Lung (tissue), 12 donors: ENCODE results near the gene RAB3C. TPM values are rescaled to one million over a fixed set of nuclear protein-coding genes. Genes with fewer than 3 reads are reported as not detected.
"Not testable (repeated sequence)": the region's sequence is repeated elsewhere in the genome, so short reads cannot be mapped to it uniquely, and the experiment has no call there.

Experiments
- ATAC-seq: fragments of 200-7000 bp; cut with Tn5 transposase; one replicate; pipeline ENCODE4 v1.9.1; 2020; ENCODE audit warnings: moderate number of reproducible peaks; ENCODE audit not compliant: insufficient read depth, low FRiP score
- DNase-seq, 3 donors: peaks; one replicate each; pipeline ENCODE4 v3.0.0-alpha.2; 2013 to 2017
- H3K27ac ChIP-seq, 2 donors: one replicate each; pipeline ENCODE4 v1.5.1; 2013; ENCODE audit warnings: mild to moderate bottlenecking in 2 of 2, moderate library complexity in 2 of 2, control low read depth in 1 of 2, inconsistent platforms in 1 of 2, low read depth in 1 of 2, low read length in 1 of 2
- H3K27me3 ChIP-seq, 3 donors: one replicate each; pipeline ENCODE4 v1.5.1; 2013; ENCODE audit warnings: low read length in 2 of 3; ENCODE audit not compliant: control insufficient read depth in 3 of 3, insufficient read depth in 3 of 3
- H3K36me3 ChIP-seq, 4 donors: one replicate each; pipeline ENCODE4 v1.5.1; 2013; ENCODE audit warnings: low read length in 4 of 4, mild to moderate bottlenecking in 1 of 4, moderate library complexity in 1 of 4; ENCODE audit not compliant: control insufficient read depth in 4 of 4, insufficient read depth in 4 of 4
- H3K4me1 ChIP-seq, 5 donors: one replicate each; pipeline ENCODE4 v1.5.1; 2013; ENCODE audit warnings: low read length in 5 of 5, mild to moderate bottlenecking in 2 of 5, moderate library complexity in 1 of 5; ENCODE audit not compliant: control insufficient read depth in 5 of 5, insufficient read depth in 5 of 5
- H3K4me3 ChIP-seq: one replicate; pipeline ENCODE4 v1.5.1; 2013; ENCODE audit warnings: mild to moderate bottlenecking, control low read depth, moderate library complexity
- H3K9ac ChIP-seq, 2 donors: one replicate each; pipeline ENCODE4 v1.5.1; 2013; ENCODE audit warnings: low read length in 2 of 2, control low read depth in 1 of 2; ENCODE audit not compliant: insufficient read depth in 1 of 2
- H3K9me3 ChIP-seq, 4 donors: one replicate each; pipeline ENCODE4 v1.5.1; 2013; ENCODE audit warnings: low read length in 3 of 4, mild to moderate bottlenecking in 1 of 4, moderate library complexity in 1 of 4; ENCODE audit not compliant: control insufficient read depth in 4 of 4, insufficient read depth in 3 of 4
- WGBS, 2 donors: extraction: QIAGEN DNeasy Blood & Tissue Kit; methylation state at CpG; one replicate each; pipeline ENCODE4 v1.1.7; 2013; 5-methylcytosine and 5-hydroxymethylcytosine counted together
- polyA plus RNA-seq, 2 donors: library from polyadenylated mRNA; stranded (reverse); fragments of 200-250 nt; gene quantifications; one replicate each; pipeline ENCODE4 v1.2.1, GENCODE V29; 2013
- total RNA-seq, 2 donors: library from RNA; depleted of rRNA in 1 of 2; stranded (reverse); fragments of >200 nt in 1 of 2; gene quantifications; one replicate each; pipeline ENCODE4 v1.2.1, GENCODE V29; 2014 to 2021
- TF ChIP-seq, protein P1 (sequence below): IDR thresholded peaks from 2 replicates; pipeline ENCODE4 v1.5.1; 2012; ENCODE audit warnings: mild to moderate bottlenecking; ENCODE audit errors: control extremely low read depth, extremely low read depth
- donor health status: control.
- donor health status: control.
- donor health status: Bipolar disorder and iron deficiency.
- donor health status: healthy.
- donor health status: DM: yes; HTN: yes; CAD: no.

RAB3C gene
- total and polyA plus RNA-seq, 4 donors = 0.35 to 1.1 (median 0.86) TPM

DNA sequence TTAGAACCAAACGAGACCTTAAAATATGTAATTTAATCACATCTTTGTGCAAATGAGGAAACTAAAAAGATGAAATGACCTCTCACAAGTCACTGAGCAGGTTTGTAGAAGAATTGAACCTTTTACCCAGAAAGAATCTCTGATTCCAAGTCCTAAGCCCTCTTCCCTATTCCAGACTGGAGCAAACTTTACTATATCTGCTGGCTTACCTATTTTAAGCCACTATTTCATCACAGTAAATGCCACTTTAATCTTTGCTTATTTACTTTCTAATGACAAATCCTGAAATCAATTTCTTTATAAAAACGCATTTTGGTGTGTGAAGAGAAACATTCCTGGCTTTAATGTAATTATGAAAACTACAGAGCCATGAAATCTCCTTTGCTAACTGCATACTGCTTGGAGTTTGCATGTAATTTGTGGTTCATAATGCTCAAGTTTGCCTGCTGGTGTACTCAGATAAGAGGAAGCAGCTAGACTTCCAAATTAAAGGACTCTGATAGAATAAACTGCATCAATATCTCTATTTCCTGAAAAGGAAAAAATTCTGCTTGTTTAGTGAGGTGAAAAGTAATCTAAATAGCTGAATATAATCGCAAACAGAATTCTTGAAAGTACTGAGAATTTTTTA is 121.2 kb downstream of the RAB3C start:
- Histone ChIP-seq H3K27ac (no peak overlapping the region), H3K4me3 (no peak overlapping the region), H3K9me3 (peaks cover 0 to 6% (median 0%) of the 10 kb centered on the region in 4 donors), H3K4me1 (peaks cover 0 to 15% (median 0%) of the 10 kb centered on the region in 5 donors), H3K9ac (no peak overlapping the region), H3K36me3 (no peaks in the 10 kb centered on the region), H3K27me3 (no peaks in the 10 kb centered on the region)
- 65 to 75% methylated on average over 3 of the region's 3 CpGs for WGBS, 2 donors
- no peak for DNase-seq
- TF ChIP-seq, protein P1, sequence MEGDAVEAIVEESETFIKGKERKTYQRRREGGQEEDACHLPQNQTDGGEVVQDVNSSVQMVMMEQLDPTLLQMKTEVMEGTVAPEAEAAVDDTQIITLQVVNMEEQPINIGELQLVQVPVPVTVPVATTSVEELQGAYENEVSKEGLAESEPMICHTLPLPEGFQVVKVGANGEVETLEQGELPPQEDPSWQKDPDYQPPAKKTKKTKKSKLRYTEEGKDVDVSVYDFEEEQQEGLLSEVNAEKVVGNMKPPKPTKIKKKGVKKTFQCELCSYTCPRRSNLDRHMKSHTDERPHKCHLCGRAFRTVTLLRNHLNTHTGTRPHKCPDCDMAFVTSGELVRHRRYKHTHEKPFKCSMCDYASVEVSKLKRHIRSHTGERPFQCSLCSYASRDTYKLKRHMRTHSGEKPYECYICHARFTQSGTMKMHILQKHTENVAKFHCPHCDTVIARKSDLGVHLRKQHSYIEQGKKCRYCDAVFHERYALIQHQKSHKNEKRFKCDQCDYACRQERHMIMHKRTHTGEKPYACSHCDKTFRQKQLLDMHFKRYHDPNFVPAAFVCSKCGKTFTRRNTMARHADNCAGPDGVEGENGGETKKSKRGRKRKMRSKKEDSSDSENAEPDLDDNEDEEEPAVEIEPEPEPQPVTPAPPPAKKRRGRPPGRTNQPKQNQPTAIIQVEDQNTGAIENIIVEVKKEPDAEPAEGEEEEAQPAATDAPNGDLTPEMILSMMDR = no peak
- no peak for ATAC-seq

DNA sequence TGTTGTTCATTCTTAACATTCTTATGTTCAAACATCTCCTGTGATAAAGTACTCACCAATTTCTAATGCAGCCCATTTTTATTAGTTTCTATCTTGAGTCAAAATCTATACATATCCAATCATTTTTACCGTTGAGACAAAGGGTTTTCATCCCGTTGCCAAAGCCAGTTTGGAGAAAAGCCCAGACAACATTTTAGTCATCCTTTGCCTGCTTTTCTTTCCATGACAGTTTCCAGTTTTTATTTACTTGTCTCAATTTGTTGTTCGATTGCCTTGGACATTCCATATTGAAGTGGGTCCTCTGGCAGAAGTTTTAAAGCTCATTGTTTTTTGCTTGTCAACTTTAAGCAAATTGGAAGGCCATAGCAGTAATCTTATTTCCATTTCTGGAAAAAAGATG is 123.9 kb downstream of the RAB3C start:
- WGBS, 2 donors = 64 to 85% methylated on average over 3 of the region's 3 CpGs
- TF ChIP-seq, protein P1 = no peak

DNA sequence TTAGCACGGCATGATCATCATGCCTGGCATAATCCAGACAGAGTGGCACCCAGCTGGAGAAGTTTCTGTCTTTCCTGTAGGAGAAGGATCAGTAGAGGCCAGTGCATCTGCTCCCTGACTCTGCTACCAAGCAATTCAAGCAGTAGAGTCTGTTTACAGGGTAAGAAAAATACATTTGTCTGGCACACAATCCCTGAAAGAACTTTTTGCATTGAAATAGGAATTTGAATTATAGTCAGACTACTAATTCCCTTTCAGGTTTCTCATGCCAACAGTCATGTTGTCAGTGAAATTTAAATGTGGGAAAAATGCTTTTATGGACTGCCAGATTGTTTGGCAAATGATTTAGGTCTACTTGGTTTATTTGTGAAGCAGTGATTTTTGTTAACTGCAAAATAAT is 125.6 kb downstream of the RAB3C start:
- Histone ChIP-seq H3K9ac (no peak overlapping the region), H3K4me1 (peaks cover 0 to 18% (median 0%) of the 10 kb centered on the region in 5 donors), H3K27ac (no peak overlapping the region), H3K4me3 (no peak overlapping the region), H3K36me3 (no peaks in the 10 kb centered on the region), H3K9me3 (no peaks in the 10 kb centered on the region), H3K27me3 (no peaks in the 10 kb centered on the region)
- 55 to 88% methylated on average over 1 of the region's 1 CpG for WGBS, 2 donors
- TF ChIP-seq, protein P1 = no peak
- ATAC-seq (no peak), DNase-seq (peak in 1 of 3 donors; percentile 30)

More for the DNA sequence above, 123.9 kb downstream of the RAB3C start:
- H3K4me3 ChIP-seq = no peak overlapping the region
- H3K9ac ChIP-seq = no peak overlapping the region
- H3K9me3 ChIP-seq = no peaks in the 10 kb centered on the region
- H3K36me3 ChIP-seq = no peaks in the 10 kb centered on the region
- no peaks in the 10 kb centered on the region for H3K27me3 ChIP-seq
- no peak overlapping the region for H3K27ac ChIP-seq
- ATAC-seq = no peak
- peaks cover 0 to 18% (median 0%) of the 10 kb centered on the region in 5 donors for H3K4me1 ChIP-seq
- DNase-seq = peak in 2 of 3 donors; percentile 35 to 55

DNA sequence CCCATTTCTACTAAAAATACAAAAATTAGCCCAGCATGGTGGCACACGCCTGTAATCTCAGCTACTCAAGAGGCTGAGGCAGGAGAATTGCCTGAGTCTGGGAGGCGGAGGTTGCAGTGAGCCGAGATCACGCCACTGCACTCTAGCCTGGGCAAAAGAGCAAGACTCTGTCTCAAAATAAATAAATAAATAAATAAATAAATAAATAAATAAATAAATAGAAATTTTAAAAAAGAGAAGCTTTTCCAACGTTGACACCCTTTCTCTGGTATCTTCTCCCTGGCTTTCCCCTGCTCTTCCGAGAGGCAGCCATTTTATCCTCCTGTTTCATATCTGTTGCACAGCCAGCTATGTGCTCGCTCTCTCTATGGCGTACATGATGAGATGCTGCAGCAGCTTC is 127.5 kb downstream of the RAB3C start:
- not testable (repeated sequence) for H3K27me3 ChIP-seq, H3K9me3 ChIP-seq, DNase-seq, H3K36me3 ChIP-seq, ATAC-seq, H3K27ac ChIP-seq, H3K4me3 ChIP-seq, H3K9ac ChIP-seq
- WGBS, 2 donors = 95 to 96% methylated on average over 8 of the region's 8 CpGs
- H3K4me1 ChIP-seq = peaks cover 0 to 14% (median 0%) of the 10 kb centered on the region in 5 donors
